HG03039 (cell line): ENCODE results near the gene ARHGAP26.

Experiments
- ATAC-seq: cut with Tn5 transposase; IDR thresholded peaks from one replicate; pipeline ENCODE4 v1.9.1; 2021; ENCODE audit warnings: mild to moderate bottlenecking, moderate library complexity; ENCODE audit not compliant: unreplicated experiment

ARHGAP26 gene

DNA sequence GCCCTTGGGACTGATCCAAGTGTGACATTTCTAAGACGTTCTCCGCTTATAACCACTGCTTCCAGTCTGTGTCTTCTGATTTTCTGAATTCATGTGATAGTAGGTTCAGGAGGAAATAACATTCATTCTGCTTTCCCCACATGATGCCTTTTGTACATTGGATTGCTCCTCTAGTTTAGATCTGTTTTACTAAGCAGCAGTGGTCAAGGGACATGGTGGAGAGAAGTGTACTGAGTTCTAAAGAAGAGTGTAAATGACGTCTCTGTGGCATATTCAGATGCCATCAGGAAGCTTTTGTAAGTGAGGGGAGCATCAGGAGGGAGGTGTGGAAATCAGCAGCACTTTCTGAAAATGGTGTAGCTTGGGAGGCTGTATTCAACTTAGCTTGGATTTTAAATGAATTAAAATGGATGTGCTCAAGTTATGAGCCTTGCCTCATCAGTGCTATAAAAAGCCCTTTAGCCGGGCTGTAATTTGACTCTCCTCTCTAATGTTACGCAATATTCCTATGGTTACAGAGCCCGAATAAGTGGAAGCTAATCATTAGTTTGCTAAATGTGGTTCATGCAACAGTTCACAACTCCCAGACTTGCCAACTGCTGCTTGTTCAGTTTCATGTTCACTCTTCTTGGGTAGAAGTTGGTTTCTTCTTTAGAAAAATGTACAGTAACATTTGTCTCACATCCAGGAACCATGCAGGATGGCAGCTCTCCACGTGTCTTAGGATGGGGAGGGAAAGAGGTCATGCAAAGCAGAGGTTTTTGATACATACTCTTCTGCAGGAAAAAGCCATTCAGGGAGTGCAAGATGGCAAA is 281.3 kb downstream of the ARHGAP26 start:
- no peak for ATAC-seq

DNA sequence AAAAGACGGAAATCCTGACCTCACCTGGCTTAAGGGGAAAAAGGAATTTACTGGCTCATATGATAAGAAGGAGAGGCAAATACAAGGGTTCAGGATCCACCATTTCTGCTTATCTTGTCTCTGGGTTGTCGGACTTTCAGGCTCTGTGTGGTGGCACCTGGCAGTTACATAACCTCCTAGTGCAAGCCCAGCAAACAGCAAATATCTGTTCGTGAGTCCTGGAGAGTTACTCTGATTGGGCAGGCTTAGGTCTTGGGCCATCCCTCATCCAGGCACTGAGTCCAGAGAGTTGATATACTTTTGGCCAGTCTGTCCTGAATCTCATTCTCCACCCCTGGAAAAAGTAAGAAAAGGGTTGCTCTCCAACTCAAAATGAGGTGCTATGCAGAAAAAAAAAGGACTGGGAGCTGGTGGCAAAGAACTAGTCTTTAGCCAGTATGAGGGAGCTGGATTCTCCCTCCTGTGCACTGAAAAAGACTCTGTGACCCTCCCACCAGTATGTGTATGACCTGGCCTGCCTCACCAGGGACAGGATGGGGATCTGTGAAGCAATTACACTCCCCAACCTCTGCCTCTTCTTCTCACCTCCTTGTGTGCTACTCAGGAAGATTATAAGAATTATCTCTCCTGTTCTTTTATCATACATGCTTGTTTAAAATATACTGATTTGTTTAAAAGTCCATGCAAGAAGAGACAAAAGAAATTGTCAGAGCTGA is 282.9 kb downstream of the ARHGAP26 start:
- ATAC-seq, result no peak

DNA sequence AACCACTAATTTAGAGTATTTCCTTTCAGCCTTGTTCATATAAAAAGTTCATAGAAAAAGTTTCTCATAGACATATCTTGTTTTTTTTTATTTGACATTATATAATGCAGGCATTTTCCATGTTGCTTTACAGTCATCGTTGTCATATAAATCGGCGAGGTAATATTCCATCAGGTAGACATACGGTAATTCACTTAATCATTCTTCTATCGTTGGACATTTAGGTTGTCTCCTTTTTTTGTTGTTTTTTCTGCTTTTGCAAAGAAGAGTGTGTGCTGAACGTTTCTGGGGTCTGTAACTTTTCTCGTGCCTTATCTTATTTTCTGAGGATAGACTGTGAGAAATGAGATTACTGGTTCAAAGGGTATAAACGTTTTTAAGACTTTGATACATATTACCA is 283.6 kb downstream of the ARHGAP26 start:
- ATAC-seq, result no peak

DNA sequence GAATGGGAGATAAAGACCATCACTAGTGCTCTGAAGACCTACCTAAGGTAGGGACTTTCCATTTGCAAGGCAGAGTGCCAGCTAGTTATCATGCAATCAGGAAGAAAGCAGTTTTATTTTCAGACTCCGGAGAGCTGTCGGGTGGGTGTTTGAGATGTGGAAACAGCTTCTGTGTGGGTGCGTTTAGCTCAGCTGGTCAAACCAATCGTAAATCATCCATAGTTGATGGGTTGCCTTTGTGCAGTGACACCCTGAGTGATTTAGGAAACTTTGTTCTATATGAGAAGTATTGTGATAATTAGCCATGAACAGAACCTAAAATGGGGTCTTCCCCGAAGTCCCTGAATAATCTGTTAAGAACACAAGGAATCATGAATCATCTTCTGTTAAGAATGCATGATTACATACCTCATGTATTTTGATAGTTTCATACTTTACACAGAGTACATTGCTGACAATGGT is 284.3 kb downstream of the ARHGAP26 start:
- ATAC-seq, result peak; percentile 39

DNA sequence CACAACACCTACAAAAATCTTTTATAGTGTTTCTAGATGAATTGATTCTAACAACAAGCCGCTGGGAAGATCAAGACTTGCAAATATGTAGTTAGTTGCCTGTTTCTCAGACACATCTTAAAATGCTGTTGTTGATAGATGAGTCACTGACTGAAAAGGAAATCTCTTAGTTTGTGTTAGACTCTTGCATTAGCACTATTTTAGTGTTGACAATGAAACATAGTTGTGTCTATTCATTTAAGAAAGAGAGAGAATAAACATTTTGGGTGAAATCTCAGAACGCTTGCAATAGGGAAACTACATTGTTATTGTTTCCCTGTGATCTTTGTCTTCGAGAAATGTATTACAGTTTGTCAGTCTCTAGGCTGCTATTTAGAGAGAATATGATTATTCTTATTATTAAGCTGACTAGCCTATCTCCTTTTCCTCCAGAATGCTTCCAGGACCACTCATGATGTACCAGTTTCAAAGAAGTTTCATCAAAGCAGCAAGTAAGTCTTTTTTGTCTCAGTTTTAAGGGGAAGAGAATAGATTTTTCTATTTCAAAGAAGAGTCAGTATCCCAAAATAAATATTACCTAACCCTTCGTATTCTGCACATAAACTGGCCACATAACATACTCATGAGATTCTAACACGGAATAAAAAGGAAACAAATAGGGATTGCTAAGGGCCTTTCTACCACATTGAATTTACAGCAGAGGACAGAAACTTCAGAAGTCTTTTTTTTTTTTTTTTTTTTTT is 285.6 kb downstream of the ARHGAP26 start:
- ATAC-seq, result no peak

DNA sequence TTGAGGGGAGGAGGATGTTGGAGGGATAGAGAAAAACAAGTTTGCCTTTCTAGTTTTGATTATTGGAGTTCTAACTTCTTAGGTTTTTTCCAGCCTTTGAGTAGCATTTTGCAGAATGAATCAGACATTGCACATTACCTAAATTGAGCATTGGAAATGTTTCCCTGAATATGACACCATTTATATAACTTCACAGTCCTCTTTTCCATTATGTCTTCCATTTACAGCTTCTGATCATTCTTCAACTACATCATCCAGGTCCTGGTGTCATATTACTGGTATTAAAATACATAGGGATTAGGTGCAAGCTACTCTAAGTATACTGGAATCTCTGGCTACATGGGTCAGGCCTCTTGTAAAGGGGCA is 286.1 kb downstream of the ARHGAP26 start:
- no peak for ATAC-seq

DNA sequence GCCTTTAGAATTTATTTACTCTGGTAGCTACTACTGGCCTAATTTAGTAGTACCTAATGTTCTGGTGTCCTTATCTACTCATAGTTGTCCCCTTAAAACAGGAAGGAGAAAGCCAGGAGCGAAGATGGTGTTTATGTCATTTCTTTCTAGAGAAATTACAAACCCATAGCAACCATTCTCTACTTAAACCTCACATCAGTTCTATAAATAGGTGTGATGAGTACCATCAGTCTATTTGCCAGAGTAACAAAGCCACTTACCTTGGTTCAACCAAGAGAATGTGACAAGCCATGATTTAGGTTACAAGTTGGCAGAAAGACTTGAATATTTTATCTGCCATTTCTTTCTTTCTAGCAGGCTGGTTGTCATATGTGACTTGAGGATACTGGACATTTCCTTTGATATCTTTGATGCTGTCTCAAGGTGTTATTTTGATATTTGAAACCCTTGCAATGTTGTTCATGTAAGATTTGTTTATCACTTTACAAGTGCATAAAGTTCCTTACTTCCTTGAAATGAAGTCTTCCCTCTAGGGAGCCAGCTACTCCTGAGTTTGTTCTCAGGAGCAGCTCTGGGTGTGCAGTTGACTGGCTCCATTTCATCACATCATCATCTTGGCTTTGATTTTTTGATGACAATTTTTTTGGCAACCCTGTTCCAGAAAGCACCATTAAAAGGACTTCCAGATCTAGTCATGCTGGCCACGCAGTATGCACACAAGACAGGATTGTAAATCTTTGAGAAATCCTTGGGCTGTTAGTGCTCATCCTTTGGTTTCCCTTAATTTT is 286.8 kb downstream of the ARHGAP26 start:
- peak; percentile 35 for ATAC-seq

DNA sequence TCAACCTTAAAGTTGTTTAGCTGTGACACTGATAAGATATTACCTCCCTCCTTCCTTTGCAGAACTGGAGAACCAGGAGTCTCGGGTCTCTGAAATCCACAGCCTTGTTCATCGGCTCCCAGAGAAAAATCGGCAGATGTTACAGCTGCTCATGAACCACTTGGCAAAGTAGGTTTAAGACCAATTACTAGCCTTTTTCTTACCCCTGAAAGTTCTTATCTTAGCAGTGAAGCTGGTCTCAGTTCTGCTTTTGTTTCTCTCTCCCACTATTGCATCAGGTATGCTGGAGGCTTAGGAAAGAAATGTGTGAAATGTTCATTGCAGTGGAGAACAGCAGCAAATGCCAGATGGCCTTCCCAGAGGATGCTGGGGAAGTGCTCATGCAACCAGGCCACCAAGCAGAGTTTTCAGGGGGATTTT is 287.4 kb downstream of the ARHGAP26 start:
- peak; percentile 43 for ATAC-seq

DNA sequence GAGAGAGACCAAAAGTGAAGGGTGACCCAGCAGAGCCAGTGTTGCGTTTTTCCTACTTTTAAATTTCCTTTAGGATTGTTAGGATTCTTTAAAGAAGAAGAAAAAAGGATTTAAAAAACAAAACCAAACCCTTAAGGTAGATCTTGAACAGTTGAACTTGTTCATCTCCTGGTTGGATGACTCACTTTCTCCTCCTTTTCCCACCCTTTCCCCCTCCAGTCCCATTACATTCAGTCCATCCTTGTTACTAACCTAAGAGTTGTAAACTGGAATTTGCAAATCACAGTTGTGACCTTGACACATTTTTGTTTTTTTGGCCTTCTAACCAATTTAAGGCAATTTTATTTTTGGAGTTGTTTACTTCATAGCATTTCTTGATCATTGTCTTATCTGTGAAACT is 289.2 kb downstream of the ARHGAP26 start:
- no peak for ATAC-seq

DNA sequence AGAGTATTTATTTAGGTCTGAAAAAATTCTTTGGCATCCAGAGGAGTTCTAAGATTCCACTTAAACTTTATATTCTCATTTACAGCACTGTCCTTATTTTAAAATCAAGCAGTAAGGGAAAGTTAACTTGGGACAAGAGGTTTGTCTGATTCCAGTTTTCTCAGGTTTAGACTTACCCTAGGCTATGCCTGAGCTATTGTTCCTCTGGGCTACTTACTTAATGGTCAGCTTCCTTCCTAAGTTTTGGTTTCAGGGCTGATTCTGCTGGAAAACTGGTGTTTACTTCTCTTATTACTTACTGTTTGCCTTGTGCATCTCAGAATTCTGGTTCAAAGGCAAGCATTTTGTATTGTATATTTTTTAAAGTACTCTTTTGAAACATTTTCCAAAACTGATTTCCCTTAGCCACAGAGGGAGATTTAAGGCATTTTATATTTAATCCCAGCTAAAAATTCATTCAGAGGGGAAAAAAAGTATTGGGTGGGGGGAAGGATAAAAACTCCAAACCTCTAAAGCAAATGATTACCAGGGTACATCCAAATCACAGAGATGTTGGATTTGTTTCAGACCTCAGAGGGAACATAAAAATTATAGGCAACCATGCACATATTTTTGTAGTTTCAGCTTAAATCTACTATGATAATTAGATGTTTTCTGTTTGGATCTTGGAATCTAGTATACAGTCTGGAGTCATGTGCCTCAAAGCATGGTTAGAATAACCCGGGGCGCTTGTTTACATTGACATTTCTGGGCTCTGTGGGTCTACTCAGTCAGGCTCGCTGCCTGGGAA is 290.0 kb downstream of the ARHGAP26 start:
- ATAC-seq, result no peak

DNA sequence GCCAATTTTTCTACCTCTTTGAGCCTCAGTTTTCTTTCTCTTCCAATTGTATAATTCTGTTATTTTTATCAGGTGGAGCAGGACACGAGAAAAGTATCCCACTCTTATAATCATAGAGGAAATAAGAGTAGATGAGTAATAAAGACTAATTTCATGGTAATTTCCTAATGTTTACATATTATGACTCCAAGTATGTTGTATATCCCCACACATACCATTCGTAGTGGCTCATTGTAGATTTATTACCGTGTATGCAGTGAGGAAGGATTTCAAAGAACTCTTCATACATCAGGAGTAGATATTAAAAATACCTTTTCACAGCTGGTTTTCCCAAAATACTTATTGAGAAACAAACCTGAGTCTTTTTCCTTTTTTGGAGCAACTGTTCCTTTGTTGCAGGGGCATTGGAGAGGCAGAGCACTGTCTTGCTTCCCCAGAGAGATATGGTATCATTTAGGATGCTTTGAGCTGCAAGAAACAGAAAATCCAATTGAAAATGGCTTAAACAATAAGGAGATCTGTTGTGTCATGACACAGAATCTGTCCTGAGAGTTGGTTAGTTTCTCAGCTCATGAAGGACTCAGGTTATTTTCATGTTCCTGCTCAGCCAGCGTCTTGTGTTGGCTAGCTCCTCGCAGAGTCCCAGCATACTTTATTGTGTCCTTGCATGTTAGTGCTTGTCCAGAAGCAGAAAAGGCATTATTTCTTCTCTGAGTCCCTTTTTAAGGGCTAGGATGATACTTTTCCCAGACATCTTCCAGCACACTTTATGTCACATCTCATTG is 291.2 kb downstream of the ARHGAP26 start:
- ATAC-seq, result no peak

DNA sequence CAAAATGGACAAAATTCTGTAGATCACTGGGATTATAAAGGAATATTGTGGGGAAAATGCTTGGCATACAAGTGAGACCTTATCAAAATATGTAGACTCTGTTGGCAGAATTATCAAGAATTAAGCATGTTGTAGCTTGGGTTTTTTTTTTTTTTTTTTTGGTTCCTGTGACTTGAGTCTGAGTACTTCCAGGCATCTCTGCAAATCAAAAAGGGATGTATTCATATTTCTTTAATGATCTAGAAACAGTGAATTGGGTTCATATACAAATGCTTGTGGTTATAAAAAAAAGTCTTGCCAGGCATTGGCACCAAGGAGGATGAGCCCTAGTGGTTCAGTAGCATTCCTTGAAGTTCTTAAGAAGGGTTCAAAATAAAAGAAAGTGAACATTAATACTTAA is 292.2 kb downstream of the ARHGAP26 start:
- ATAC-seq, result no peak

DNA sequence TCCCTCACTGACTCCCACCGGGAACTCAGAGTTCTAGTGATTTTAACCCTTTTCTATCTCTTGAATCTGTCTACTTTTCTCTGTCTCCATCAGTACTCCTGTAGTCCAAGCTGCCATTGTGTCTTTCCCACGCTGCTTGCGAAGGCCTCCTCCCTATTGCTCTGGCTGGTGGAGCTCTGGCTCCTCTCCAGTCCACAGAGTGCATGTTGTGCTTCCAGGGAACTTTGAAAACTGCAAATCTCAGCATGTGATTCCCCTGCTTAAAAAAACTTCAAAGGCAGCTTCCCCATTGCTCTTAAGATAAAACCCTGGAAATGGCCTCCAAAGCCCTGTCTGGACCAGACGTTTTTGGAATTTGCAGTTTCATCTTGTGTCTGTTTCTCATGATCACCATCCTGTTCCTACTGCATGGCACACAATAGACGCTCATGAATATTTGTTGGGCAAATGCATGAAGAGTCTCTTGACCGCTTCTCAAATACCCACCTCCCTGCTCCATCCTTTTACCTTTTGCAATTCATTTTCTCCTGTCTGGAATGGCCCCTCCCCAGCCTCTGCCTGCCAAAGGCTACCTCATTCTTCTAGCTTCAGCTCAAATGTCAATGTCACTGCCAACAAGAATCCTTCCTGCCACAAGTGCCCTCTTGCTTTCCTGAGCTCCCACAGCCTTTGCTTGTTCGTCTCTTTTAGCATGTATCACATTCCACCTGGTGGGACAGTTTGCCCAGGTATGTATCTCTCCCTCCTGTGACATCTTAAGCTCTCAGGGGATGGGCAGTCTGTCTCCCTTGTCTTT is 293.2 kb downstream of the ARHGAP26 start:
- no peak for ATAC-seq

DNA sequence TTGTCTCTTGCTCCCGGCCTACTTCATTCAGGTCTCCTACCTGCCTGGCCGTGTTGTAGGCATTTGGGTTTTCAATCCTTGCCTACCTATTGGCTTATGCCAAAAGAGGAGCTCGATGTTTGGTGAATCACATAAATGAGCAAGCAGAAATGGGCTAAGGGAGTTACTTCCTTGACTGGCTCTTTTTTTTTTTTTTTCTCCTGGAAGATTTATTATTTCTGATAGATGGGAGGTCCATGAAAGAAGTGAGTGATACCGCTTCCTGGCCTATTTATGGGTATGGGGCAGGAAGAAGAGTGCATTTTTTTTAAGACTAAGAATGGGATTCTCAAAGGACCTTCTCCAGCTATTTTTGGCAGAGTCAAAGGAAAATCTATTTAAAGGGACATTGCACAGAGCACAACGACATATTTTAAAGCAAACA is 294.1 kb downstream of the ARHGAP26 start:
- ATAC-seq, result no peak

DNA sequence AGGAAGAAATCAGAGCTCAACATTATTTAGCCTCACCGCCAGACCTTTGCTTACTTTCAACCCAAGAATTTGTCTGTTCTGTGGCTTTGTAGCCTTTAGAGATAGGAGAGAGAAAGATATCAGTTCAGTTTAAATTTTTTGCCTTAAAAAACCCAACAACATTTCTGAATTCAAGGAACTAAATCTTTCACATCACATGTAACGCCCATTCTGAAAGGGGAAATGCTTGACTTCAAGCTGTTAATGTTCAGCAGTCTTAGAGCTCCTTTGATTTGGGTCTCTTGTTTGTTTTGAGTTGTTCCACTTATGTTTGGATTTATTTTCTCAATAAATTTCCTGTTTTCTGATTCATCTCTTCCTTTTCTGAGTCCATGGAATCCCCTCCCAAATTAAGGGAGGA is 294.5 kb downstream of the ARHGAP26 start:
- no peak for ATAC-seq

DNA sequence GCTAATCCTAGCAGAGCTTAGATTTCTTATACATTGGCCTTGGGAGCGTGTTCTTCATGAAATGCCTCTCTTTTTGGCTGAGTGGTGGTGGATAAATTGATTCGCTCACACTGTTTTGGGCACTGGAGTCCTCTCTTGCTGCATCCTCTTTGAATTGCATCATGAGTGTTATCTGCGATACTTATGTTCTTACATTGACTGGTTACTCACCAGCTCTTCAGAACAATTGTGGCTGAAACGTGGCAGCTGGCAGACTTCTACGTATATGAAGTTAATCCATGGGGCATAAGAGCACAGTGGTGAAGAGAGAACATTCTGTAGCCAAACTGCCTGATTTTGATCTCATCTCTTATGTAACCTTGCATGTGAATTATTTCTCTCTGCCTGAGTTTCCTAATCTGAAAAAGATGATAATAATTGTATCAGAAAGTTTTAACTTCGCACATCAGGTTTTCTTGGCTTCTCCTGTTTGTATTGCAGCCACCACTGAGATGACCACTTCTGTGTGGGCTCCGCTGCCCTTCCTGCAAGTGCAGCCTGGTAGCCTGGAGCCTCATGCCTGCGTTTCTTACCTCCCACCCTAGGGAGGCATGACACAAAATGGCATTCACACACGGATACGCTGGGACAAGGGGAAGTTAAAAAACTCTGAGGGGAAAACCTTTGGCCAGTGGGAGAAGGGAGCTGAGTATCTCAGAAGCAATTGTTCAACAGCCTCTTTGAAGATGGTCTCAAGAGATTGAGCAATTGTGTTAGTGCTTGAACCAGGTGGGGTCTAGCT is 295.2 kb downstream of the ARHGAP26 start:
- no peak for ATAC-seq

DNA sequence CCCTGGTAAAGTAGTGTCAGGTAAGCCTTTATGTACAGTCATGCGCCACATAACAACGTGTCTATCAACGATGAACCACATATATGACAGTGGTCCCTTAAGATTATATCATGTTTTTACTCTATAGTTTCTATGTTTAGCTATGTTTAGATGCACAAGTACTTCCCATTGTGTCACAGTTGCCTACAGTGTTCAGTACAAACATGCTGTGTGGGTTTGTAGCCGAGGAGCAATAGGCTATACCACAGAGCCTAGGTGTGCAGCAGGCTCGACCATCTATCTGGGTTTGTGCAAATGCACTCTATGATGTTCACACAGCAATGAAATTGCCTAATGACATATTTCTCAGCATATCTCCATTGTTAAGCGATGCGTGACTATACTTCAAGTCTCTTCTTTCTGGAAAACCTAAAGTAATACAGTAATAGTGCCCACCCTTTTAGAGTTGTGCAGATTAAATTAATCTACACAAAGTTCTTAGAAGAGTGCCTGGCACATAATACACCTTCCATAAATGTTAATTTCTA is 295.9 kb downstream of the ARHGAP26 start:
- no peak for ATAC-seq
